GM19328 (cell line): ENCODE data around the gene ABCB11.
"Not testable (repeated sequence)": the region's sequence is repeated elsewhere in the genome, so short reads cannot be mapped to it uniquely, and the experiment has no call there.

Source experiments
- ATAC-seq: cut with Tn5 transposase; IDR thresholded peaks from one replicate; pipeline ENCODE4 v1.9.1; 2021; ENCODE audit warnings: mild to moderate bottlenecking, moderate library complexity; ENCODE audit not compliant: unreplicated experiment

The ABCB11 gene

GRCh38 chr2:169046440-169047151 lies 15.5 kb upstream of the ABCB11 start:
- ATAC-seq = no peak

DNA sequence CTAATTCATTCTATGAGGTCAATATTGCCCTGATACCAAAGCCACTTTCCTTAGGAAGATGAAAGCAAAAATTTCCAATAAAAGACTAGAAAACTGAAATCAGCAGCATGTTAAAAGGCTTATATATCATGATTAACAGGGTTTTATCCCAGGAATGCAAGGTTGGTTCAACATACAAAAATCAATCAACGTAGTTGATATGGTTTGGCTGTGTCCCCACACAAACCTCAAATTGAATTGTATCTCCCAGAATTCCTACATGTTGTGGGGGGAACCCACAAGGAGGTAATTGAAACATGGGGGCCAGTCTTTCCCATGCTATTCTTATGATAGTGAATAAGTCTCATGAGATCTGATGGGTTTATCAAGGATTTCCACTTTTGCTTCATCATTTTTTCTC lies 11.7 kb upstream of the ABCB11 start:
- no peak for ATAC-seq

- no peak for ATAC-seq
These were observed 10.5 kb upstream of the ABCB11 start for GRCh38 chr2:169041594-169041993.

DNA sequence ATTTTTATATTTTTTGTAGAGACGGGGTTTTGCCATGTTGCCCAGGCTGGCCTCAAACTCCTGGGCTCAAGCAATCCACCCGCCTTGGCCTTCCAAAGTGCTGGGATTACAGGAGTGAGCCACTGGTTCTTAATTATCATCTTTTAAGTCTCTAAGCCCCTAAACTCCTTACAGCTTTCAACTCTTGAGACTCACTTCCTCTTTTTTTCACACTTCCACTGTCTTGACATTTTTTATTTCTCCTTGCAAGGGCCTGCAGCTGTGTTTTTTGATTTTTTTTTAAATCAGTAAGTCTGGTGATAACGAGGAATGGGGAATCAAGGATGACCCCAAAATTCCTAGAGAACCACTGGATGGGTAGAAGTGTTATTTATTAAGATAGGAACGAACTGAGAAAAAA lies 8.6 kb upstream of the ABCB11 start:
- ATAC-seq = no peak

- no peak for ATAC-seq
These were observed 7.2 kb upstream of the ABCB11 start for GRCh38 chr2:169038338-169038757.

GRCh38 chr2:169036736-169037440 lies 5.8 kb upstream of the ABCB11 start:
- ATAC-seq = no peak

GRCh38 chr2:169035887-169036286 lies 4.8 kb upstream of the ABCB11 start:
- no peak for ATAC-seq

GRCh38 chr2:169034984-169035544 lies 3.9 kb upstream of the ABCB11 start:
- ATAC-seq = no peak

GRCh38 chr2:169034256-169034655 lies 3.1 kb upstream of the ABCB11 start:
- no peak for ATAC-seq

GRCh38 chr2:169029341-169029740 lies 1.8 kb downstream of the ABCB11 start:
- no peak for ATAC-seq

DNA sequence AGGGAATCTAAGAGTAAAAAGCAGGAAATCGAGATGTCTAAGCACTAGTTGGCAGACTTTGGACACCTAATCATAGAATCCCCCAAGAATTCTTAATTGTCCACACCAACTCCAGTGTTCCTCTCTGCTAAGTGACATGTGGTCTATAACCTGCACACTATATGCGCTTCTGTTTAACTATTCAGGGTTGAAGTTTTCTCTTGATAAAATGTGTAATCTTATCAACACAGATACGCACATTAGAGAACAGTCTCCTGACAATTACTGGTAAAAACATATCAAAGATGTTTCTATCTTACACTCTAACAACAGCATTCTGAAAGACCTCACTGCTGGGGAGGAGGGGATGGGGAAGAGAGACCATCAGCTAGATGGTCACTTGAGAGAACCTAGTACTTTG lies 3.9 kb downstream of the ABCB11 start:
- ATAC-seq = no peak

GRCh38 chr2:169026056-169026455 lies 5.1 kb downstream of the ABCB11 start:
- no peak for ATAC-seq

GRCh38 chr2:169023161-169023560 lies 8.0 kb downstream of the ABCB11 start:
- no peak for ATAC-seq

DNA sequence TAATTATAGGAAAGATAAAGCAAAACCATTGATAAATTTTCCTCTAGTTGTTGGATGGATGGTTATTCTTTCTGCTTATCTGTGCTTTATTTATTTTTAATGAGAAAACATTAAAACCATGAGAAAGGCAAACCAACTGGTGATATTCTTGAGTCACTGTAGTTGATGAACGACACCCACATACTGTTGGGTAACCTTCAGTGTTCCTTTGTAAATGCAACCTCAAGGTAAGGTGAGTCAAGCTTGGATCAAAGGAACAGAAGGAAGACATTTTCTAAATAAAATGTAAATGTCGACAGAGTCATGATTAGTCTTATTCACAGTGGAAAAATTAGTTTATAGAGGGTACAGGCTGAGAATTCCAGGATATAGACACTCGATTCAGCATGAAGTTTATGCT lies 12.7 kb downstream of the ABCB11 start:
- no peak for ATAC-seq

GRCh38 chr2:169015943-169016342 lies 15.2 kb downstream of the ABCB11 start:
- ATAC-seq = no peak

GRCh38 chr2:169014780-169015179 lies 16.3 kb downstream of the ABCB11 start:
- ATAC-seq = no peak

- ATAC-seq = no peak
These were observed 17.5 kb downstream of the ABCB11 start for GRCh38 chr2:169013628-169014026.

DNA sequence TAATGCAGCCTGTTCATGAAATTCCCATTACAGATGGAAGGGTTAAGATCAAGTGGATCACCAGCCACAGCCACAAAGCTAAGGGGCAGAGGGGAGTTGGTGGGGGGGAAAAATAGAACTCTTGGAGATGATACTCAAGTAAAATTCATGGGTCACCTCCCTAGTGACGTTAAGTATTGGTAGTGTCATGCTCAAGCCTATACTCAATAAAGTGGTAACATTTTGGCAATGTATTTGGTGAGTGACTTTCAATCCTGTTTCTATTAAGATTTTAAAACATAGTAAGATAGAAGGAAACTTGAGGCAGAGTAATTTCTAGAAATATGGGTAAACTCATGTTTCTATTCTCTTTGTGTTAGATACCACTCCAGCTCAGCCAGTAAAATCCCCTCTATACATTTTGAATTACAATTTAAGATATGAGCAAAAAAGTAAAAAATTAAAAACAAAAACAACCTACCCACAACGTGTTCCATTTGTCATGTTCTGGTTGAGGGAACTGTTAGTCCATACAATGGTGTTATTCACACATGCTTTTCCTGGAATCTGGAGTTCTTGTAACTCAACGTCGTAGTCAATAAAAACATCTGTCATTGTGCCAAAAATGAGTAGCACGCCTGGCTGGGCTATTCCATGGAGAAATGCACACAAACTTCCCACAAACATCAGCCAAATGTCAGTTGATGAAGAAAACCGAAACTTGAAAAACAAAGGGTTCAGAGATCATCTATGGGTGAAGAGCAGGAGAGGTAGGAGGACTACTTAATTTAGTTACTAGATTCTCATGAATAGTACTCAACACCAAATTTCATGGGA lies 18.1 kb downstream of the ABCB11 start:
- ATAC-seq = no peak

DNA sequence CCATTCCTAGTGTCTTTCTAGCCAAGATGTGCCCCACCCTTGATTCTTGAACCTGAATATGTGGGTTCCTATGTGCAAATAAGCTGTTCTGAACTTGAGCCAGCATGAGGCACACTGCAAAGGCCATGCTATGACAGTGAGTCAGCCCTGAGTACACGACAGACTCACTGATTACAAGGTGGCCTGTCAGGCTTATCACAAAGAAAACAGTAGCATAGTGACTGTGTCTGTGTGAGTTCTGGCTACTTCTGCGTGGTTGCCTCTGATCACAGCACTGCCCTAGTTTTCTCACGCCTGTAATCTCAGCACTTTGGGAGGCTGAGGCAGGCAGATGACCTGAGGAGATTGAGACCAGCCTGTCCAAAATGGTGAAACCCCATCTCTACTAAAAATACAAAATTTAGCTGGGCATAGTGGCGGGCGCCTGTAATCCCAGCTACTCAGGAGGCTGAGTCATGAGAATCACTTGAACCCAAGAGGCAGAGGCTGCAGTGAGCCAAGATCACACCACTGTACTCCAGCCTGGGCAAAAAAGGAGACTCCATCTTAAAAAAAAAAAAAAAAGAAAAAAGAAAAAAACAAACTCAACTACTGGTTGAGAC lies 18.8 kb downstream of the ABCB11 start:
- ATAC-seq = not testable (repeated sequence)

DNA sequence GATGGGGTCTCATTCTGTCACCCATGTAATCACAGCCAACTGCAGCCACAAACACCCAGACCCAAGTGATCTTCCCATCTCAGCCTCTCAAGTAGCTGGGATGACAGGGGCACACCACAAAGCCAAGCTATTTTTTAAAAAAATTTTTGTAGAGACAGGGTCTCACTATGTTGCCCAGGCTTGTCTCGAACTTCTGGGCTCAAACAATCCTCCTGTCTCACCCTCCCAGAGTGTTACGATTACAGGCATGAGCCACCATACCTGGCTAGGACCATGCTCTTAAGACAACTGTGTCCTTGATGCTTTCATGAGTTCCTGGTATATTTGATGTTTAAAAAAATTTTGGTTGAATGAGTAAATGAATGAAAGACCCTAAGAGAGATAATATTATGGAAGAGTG lies 19.4 kb downstream of the ABCB11 start:
- ATAC-seq = no peak
